Transverse colon (tissue), 3 donors: ENCODE data around the gene HOXC9.

Experiments used
- POLR2A ChIP-seq: fragments of 450-650 bp; IDR thresholded peaks from one replicate; pipeline ENCODE4 v1.6.1; 2016; ENCODE audit warnings: antibody characterized with exemption, mild to moderate bottlenecking, moderate library complexity
- TF ChIP-seq, protein P1 (sequence below), 5 experiments: fragments of 200-600 bp in 3 of 5; fragments of 450-650 bp in 2 of 5; sonication (generic) in 3 of 5; IDR thresholded peaks; 1 replicate in 2 of 5; 2 replicates in 3 of 5; pipeline ENCODE4 v1.5.1; 2016 to 2017; ENCODE audit warnings: antibody characterized with exemption in 5 of 5, inconsistent platforms in 3 of 5, mild to moderate bottlenecking in 2 of 5, moderate library complexity in 1 of 5

DNA sequence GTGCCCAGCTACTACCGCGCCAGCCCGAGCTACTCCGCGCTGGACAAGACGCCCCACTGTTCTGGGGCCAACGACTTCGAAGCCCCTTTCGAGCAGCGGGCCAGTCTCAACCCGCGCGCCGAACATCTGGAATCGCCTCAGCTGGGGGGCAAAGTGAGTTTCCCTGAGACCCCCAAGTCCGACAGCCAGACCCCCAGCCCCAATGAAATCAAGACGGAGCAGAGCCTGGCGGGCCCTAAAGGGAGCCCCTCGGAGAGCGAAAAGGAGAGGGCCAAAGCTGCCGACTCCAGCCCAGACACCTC, 14.3 kb upstream of the HOXC9 start:
- TF ChIP-seq, protein P1, sequence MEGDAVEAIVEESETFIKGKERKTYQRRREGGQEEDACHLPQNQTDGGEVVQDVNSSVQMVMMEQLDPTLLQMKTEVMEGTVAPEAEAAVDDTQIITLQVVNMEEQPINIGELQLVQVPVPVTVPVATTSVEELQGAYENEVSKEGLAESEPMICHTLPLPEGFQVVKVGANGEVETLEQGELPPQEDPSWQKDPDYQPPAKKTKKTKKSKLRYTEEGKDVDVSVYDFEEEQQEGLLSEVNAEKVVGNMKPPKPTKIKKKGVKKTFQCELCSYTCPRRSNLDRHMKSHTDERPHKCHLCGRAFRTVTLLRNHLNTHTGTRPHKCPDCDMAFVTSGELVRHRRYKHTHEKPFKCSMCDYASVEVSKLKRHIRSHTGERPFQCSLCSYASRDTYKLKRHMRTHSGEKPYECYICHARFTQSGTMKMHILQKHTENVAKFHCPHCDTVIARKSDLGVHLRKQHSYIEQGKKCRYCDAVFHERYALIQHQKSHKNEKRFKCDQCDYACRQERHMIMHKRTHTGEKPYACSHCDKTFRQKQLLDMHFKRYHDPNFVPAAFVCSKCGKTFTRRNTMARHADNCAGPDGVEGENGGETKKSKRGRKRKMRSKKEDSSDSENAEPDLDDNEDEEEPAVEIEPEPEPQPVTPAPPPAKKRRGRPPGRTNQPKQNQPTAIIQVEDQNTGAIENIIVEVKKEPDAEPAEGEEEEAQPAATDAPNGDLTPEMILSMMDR (IDR thresholded peaks at IDR 0.05) = no peak
- no peak for TF ChIP-seq POLR2A
